ENCODE results near the gene CCDC138.

Gene CCDC138

DNA sequence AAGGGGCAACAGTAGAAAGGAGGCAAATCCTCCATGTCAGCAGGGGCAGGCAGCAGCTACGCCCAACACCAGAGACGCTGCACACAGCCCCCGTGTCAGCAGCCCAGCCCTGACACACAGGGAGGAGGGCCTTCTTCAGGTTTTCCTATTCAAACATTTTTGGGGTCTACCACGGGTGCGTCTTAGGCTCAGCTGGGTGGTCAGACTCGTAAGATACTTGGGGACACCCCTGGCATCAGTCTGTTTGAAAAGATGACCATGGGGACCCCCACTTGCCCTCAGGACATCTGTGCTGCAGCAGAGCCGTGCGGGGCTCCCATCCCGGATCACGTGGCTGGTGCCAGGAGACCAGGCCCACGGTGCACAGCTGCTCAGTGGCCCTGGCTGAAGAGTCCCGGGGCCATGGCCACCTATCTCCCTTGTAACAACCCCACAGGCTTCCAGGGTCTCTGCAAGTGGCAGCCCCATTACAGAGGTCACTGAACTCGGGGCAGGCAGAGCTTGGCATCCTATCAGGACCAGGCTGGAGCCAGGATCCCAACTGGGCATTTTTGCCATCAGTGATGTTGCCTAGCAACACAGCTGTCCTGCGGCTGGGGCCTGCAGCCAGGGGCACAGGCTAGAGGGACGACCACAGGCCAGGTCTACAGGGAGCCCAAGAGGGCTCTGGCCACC is 120.0 kb downstream of the CCDC138 start:
- TF ChIP-seq, protein P1, sequence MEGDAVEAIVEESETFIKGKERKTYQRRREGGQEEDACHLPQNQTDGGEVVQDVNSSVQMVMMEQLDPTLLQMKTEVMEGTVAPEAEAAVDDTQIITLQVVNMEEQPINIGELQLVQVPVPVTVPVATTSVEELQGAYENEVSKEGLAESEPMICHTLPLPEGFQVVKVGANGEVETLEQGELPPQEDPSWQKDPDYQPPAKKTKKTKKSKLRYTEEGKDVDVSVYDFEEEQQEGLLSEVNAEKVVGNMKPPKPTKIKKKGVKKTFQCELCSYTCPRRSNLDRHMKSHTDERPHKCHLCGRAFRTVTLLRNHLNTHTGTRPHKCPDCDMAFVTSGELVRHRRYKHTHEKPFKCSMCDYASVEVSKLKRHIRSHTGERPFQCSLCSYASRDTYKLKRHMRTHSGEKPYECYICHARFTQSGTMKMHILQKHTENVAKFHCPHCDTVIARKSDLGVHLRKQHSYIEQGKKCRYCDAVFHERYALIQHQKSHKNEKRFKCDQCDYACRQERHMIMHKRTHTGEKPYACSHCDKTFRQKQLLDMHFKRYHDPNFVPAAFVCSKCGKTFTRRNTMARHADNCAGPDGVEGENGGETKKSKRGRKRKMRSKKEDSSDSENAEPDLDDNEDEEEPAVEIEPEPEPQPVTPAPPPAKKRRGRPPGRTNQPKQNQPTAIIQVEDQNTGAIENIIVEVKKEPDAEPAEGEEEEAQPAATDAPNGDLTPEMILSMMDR (conservative IDR thresholded peaks at IDR 0.05; ENCODE audit: low read depth, low read length): no peak
- Histone ChIP-seq H3K4me1 (ENCODE audit: low read depth, poor library complexity, severe bottlenecking) (no peaks in the 10 kb centered on the region), H3K36me3 (ENCODE audit: insufficient read depth) (no peaks in the 10 kb centered on the region), H4K20me1 (ENCODE audit: insufficient read depth) (no peaks in the 10 kb centered on the region), H3K27me3 (ENCODE audit: insufficient read depth, low read depth) (no peaks in the 10 kb centered on the region), H3K9ac (no peak overlapping the region), H3K4me3 (IDR thresholded peaks at IDR 0.05; ENCODE audit: insufficient read depth, low read depth, low read length) (no peak overlapping the region), H3K4me2 (no peak overlapping the region), H3K79me2 (ENCODE audit: insufficient read depth, low read depth) (no peaks in the 10 kb centered on the region), H2AFZ (ENCODE audit: low read depth) (no peak overlapping the region), H3K27ac (no peak overlapping the region)

DNA sequence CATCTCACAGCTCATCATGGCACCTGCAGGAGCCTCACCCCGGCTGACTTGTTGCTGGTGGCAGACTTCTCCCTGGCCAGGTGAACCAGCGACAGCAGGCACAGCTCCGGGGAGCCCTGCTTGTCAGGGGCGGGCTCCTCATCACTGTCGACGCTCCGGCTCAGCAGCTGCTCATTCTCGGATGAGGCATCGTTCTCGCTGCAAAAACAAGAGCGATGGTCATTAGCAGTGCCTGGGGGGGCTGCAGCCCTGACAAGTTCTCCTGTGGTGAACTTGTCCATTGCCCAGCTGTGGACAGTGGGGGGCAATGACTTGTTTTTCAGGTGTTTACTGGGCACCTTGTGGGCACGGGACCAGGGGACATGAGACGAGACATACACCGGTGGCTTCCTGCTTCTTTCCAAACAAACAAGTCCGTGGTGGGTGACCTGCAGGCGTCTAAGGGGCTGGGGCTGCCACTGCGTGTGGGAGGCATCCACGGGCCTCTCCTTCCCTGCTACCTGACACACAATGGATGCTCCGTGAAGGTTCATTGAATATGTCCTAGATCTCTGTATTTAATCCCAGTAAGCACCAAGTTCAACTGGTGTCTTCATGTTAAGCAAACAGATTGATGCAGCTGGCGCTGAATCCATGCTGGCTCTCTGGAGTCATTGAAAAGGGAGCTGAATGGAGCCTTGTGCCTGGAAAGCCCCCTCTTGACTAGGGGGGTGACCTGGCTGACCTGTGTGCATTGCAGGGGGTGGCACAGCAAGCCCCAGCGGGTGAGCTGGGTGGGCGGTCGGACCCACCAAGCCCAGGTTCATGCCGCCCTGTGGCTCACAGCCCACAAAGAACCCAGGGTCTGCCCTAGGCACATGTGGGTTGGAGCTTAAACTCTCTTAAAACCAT is 121.5 kb downstream of the CCDC138 start:
- Histone ChIP-seq H3K4me1 (ENCODE audit: low read depth, poor library complexity, severe bottlenecking) (no peaks in the 10 kb centered on the region), H3K36me3 (ENCODE audit: insufficient read depth) (no peaks in the 10 kb centered on the region), H3K9ac (no peak overlapping the region), H3K79me2 (ENCODE audit: insufficient read depth, low read depth) (no peaks in the 10 kb centered on the region), H4K20me1 (ENCODE audit: insufficient read depth) (no peaks in the 10 kb centered on the region), H3K27me3 (ENCODE audit: insufficient read depth, low read depth) (no peaks in the 10 kb centered on the region), H3K4me3 (IDR thresholded peaks at IDR 0.05; ENCODE audit: insufficient read depth, low read depth, low read length) (no peak overlapping the region), H2AFZ (ENCODE audit: low read depth) (no peak overlapping the region), H3K4me2 (no peak overlapping the region), H3K27ac (no peak overlapping the region)
- TF ChIP-seq, protein P1 (conservative IDR thresholded peaks at IDR 0.05; ENCODE audit: low read depth, low read length): no peak

DNA sequence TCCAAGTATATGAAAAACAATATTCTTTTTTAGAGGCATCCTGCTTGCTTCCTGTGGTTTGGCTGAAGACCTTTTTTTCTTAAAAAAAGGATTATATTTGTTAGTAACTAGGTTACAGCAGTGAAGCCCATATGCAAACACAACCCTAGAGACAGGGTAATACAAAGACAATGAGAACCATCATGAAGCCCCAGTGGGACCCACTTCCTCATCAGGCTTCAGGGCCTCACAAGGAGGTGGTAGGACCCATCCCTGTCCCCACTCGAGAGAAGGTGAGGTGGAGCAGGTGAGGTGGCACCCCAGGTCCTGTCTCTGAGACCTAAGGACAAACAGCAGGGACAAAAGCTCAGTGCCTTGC is 122.1 kb downstream of the CCDC138 start:
- H3K79me2 ChIP-seq (ENCODE audit: insufficient read depth, low read depth): no peaks in the 10 kb centered on the region
- TF ChIP-seq, protein P1 (conservative IDR thresholded peaks at IDR 0.05; ENCODE audit: low read depth, low read length): no peak

DNA sequence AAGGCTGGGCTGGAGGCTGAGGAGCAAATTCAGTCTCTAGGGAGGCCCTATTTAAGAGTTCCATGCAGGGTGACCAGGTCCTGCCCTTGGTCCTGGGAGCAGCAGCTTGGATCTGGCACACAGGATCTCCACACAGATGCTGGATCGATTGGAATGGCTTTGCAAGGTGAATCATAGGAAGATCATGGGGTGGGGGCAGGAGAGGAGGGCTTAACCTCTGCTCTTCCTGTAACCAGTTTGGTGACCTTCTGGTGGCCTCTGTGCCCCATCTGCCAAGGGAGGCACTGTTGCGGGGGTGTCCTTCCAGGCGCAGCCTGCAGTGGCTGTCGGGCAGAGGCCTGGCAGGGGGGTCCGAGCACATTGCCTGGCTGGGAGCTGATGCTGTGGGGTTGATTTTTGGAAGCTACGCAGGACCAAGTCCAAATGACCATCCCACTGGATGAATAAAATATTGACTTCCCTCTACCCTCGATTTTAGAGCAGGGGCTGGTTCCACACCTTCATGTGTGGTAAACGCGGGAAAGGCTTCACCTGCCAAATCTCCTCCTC is 122.8 kb downstream of the CCDC138 start:
- TF ChIP-seq, protein P1 (conservative IDR thresholded peaks at IDR 0.05; ENCODE audit: low read depth, low read length): no peak
- H3K36me3 ChIP-seq (ENCODE audit: insufficient read depth): no peaks in the 10 kb centered on the region
- H3K4me2 ChIP-seq: no peak overlapping the region

More for the DNA sequence above, 122.1 kb downstream of the CCDC138 start:
- Histone ChIP-seq H3K4me1 (ENCODE audit: low read depth, poor library complexity, severe bottlenecking) (no peaks in the 10 kb centered on the region), H4K20me1 (ENCODE audit: insufficient read depth) (no peaks in the 10 kb centered on the region), H3K27me3 (ENCODE audit: insufficient read depth, low read depth) (no peaks in the 10 kb centered on the region), H3K9ac (no peak overlapping the region), H3K27ac (no peak overlapping the region), H3K4me3 (IDR thresholded peaks at IDR 0.05; ENCODE audit: insufficient read depth, low read depth, low read length) (no peak overlapping the region), H3K36me3 (ENCODE audit: insufficient read depth) (no peaks in the 10 kb centered on the region), H3K4me2 (no peak overlapping the region), H2AFZ (ENCODE audit: low read depth) (no peak overlapping the region)

More for the DNA sequence above, 122.8 kb downstream of the CCDC138 start:
- Histone ChIP-seq H4K20me1 (ENCODE audit: insufficient read depth) (no peaks in the 10 kb centered on the region), H3K9ac (no peak overlapping the region), H3K27me3 (ENCODE audit: insufficient read depth, low read depth) (no peaks in the 10 kb centered on the region), H3K4me1 (ENCODE audit: low read depth, poor library complexity, severe bottlenecking) (no peaks in the 10 kb centered on the region), H3K27ac (no peak overlapping the region), H3K79me2 (ENCODE audit: insufficient read depth, low read depth) (no peaks in the 10 kb centered on the region), H2AFZ (ENCODE audit: low read depth) (no peak overlapping the region), H3K4me3 (IDR thresholded peaks at IDR 0.05; ENCODE audit: insufficient read depth, low read depth, low read length) (no peak overlapping the region)
